OCI-LY7 (cell line): Measurements from ENCODE around the gene LEFTY2. TPM values are rescaled to one million over a fixed set of nuclear protein-coding genes. Genes with fewer than 3 reads are reported as not detected.

ENCODE experiments used
- BruUV-seq: library from RNA; stranded (reverse); fragments of 400-500 nt; replicated peaks from 2 replicates; lab custom pipeline; 2021; lab: Mats Ljungman, UMichigan
- CTCF ChIA-PET: fragments of 300-600 bp; sonication (Branson Sonifier 250); formaldehyde crosslinking; loops from one replicate; lab custom pipeline; 2022; ENCODE audit warnings: antibody characterized with exemption; ENCODE audit not compliant: unreplicated experiment; lab: Charles Lee
- POLR2A ChIA-PET: fragments of 300-600 bp; sonication (Branson Sonifier 250); formaldehyde crosslinking; loops from one replicate; lab custom pipeline; 2022; ENCODE audit warnings: antibody characterized with exemption; lab: Charles Lee
- DNase-seq: peaks from one replicate; pipeline ENCODE4 v3.0.0-alpha.2; 2015; ENCODE audit warnings: low spot score
- H2AFZ ChIP-seq: fragments of 200-600 bp; sonication (generic), shearing (Covaris generic); 2 replicates; pipeline ENCODE4 v1.6.1; 2014; ENCODE audit warnings: mild to moderate bottlenecking, antibody characterized with exemption, low read length, moderate library complexity
- H3K27ac ChIP-seq: fragments of 200-600 bp; sonication (generic); 2 replicates; pipeline ENCODE4 v1.5.1; 2014; ENCODE audit warnings: mixed run types, low read depth, mild to moderate bottlenecking, moderate library complexity, low read length, inconsistent platforms; ENCODE audit not compliant: poor library complexity, severe bottlenecking
- H3K36me3 ChIP-seq: fragments of 200-600 bp; sonication (generic); 2 replicates; pipeline ENCODE4 v1.6.1; 2014; ENCODE audit warnings: mild to moderate bottlenecking, antibody characterized with exemption, low read length, moderate library complexity, mixed read lengths; ENCODE audit not compliant: insufficient read depth
- H3K4me1 ChIP-seq: fragments of 200-600 bp; sonication (generic); 2 replicates; pipeline ENCODE4 v1.5.1; 2014; ENCODE audit warnings: mild to moderate bottlenecking, low read length; ENCODE audit not compliant: insufficient read depth, poor library complexity, severe bottlenecking
- H3K4me2 ChIP-seq: fragments of 200-600 bp; sonication (generic); 2 replicates; pipeline ENCODE4 v1.6.1; 2014; ENCODE audit warnings: mild to moderate bottlenecking, low read length
- H3K4me3 ChIP-seq: fragments of 200-600 bp; sonication (generic); 2 replicates; pipeline ENCODE4 v1.5.1; 2014; ENCODE audit warnings: mild to moderate bottlenecking, low read depth, low read length; ENCODE audit not compliant: poor library complexity, severe bottlenecking
- H3K79me2 ChIP-seq: fragments of 200-600 bp; sonication (generic); 2 replicates; pipeline ENCODE4 v1.6.1; 2016; ENCODE audit warnings: low read depth, mild to moderate bottlenecking, low read length, moderate library complexity, mixed read lengths; ENCODE audit not compliant: insufficient read depth
- H3K9me2 ChIP-seq: fragments of 200-600 bp; sonication (generic); 2 replicates; pipeline ENCODE4 v1.6.1; 2016; ENCODE audit warnings: mild to moderate bottlenecking, low read length, mixed read lengths; ENCODE audit not compliant: insufficient read depth
- H3K9me3 ChIP-seq: fragments of 200-600 bp; sonication (generic); 2 replicates; pipeline ENCODE4 v1.6.1; 2014; ENCODE audit warnings: mild to moderate bottlenecking, mixed run types, low read length, mixed read lengths
- H4K20me1 ChIP-seq: fragments of 200-600 bp; sonication (generic); 2 replicates; pipeline ENCODE4 v1.6.1; 2014; ENCODE audit warnings: mild to moderate bottlenecking, antibody characterized with exemption, low read length, moderate library complexity, mixed read lengths; ENCODE audit not compliant: insufficient read depth
- CTCF ChIP-seq: fragments of 200-600 bp; sonication (generic); conservative IDR thresholded peaks from 2 replicates; pipeline ENCODE4 v1.5.1; 2014; ENCODE audit warnings: mild to moderate bottlenecking, antibody characterized with exemption, low read length, moderate library complexity, mixed read lengths
- EZH2phosphoT487 ChIP-seq: fragments of 200-600 bp; sonication (generic); IDR thresholded peaks from 2 replicates; pipeline ENCODE4 v1.6.1; 2018; ENCODE audit warnings: low read depth, borderline replicate concordance, mild to moderate bottlenecking, mixed run types, antibody characterized with exemption, low read length, moderate library complexity, mixed read lengths
- intact Hi-C: fragments of 100-400 bp; cut with micrococcal nuclease; formaldehyde crosslinking; loops from one replicate; pipeline ENCODE4 v1.10.0; 2022; ENCODE audit not compliant: unreplicated experiment
- total RNA-seq, 2 experiments: library from RNA; depleted of rRNA in 1 of 2; stranded (reverse); fragments of >200 nt in 1 of 2; shearing (Covaris generic) in 1 of 2; gene quantifications; 2 replicates each; pipeline ENCODE4 v1.2.3, GENCODE V29; 2014 to 2022

LEFTY2 gene
- total RNA-seq, 2 experiments from 2014 or later, result 3.8 to 7.3 TPM

DNA sequence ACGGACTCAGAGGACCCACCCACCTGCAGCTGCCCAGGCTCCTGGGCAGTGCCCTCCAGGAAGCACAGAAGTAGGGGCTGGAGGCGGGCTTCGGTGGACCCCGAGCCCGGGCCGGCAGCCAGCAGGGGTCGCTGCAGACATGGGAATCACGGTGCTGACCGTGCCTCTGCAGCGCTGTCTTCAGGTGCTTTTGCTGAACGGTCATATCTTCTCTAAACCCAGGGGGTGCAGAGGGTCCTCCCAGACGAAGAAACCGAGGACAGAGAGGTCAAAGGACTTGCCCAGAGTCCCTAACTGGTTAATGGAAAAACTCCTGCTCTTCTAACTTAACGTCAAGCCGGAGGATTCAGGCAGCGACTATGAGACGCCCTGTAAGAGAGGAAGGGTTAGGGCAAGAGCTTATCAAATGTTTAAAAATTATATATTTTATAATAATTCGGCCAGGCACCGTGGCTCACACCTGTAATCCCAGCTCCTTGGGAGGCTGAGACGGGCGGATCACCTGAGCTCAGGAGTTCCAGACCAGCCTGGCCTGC, 21.5 kb upstream of the LEFTY2 start:
- Histone ChIP-seq H3K4me3 (no peak overlapping the region), H4K20me1 (no peaks in the 10 kb centered on the region), H3K4me2 (peak overlapping the region; percentile 4; the same call in 1 of the 2 replicates), H3K4me1 (peaks cover 8% of the 10 kb centered on the region), H3K36me3 (no peaks in the 10 kb centered on the region), H3K79me2 (no peaks in the 10 kb centered on the region), H3K27ac (no peak overlapping the region), H3K9me2 (no peaks in the 10 kb centered on the region), H3K9me3 (no peaks in the 10 kb centered on the region), H2AFZ (peak overlapping the region; percentile 18; the same call in 1 of the 2 replicates)
- ChIA-PET POLR2A (interaction anchor here (0.8 to 2.5 kb wide), 3 partner anchors 16 to 184 kb away, joined by 3 to 7 read pairs (median 3); no protein-coding TSS in a partner anchor), CTCF (interaction anchor here (1.2 to 1.3 kb wide), 2 partner anchors 38 to 80 kb away, joined by 3 to 5 read pairs; partner anchors contain the start of gene PYCR2)
- TF ChIP-seq EZH2phosphoT487 (no peak), CTCF (peak; percentile 99)
- intact Hi-C loops, result loop anchor here (2.0 kb wide), 1 partner anchor 38 kb away; the partner anchor contains the start of gene PYCR2
- DNase-seq, result peak; percentile 78
- BruUV-seq, result no TSS peak

GRCh38 chr1:225961659-225962439, 20.8 kb upstream of the LEFTY2 start:
- intact Hi-C loops, result loop anchor here (2.0 kb wide), 1 partner anchor 37 kb away; the partner anchor contains the start of gene PYCR2
- POLR2A ChIA-PET, result interaction anchor here (0.7 to 2.5 kb wide), 6 partner anchors 16 to 67 kb away, joined by 3 to 12 read pairs (median 6); partner anchors contain the start of gene LEFTY2
- CTCF ChIA-PET, result interaction anchor here (0.6 to 1.3 kb wide), 2 partner anchors 38 to 978 kb away, joined by 3 to 5 read pairs; partner anchors contain the start of genes COQ8A and PYCR2
- no peaks in the 10 kb centered on the region for H4K20me1 ChIP-seq
- H3K36me3 ChIP-seq, result no peaks in the 10 kb centered on the region
- DNase-seq, result no peak
- H3K4me1 ChIP-seq, result peaks cover 11% of the 10 kb centered on the region
- H3K9me2 ChIP-seq, result no peaks in the 10 kb centered on the region
- no TSS peak for BruUV-seq
- TF ChIP-seq CTCF (no peak), EZH2phosphoT487 (no peak)
- no peak overlapping the region for H3K27ac ChIP-seq
- 0 out of 2 replicates have a peak overlapping the region, but pooled peaks have one; percentile 18 for H2AFZ ChIP-seq
- H3K4me2 ChIP-seq, result peak overlapping the region; percentile 4; the same call in 1 of the 2 replicates
- no peaks in the 10 kb centered on the region for H3K79me2 ChIP-seq
- no peak overlapping the region for H3K4me3 ChIP-seq
- no peaks in the 10 kb centered on the region for H3K9me3 ChIP-seq
